ENCODE measurements around the gene BIVM. TPM values are rescaled to one million over a fixed set of nuclear protein-coding genes. Genes with fewer than 3 reads are reported as not detected.
A peak's percentile ranks its signal among the peaks of the same experiment; 100 is the strongest.
"Not testable (repeated sequence)": the region's sequence is repeated elsewhere in the genome, so short reads cannot be mapped to it uniquely, and the experiment has no call there.

BIVM gene
- total and polyA plus RNA-seq, 3 experiments from 2014 or later, result 14.2 to 16.0 (median 14.6) TPM

GRCh38 chr13:102774591-102775520 lies 24.1 kb upstream of the BIVM start:
- Histone ChIP-seq H3K36me3 (ENCODE audit: insufficient read depth, low read length) (no peaks in the 10 kb centered on the region), H3K27ac (ENCODE audit: low read depth, low read length) (no peak overlapping the region), H3K4me3 (ENCODE audit: low read length) (no peak overlapping the region), H3K27me3 (ENCODE audit: insufficient read depth, low read length, poor library complexity, severe bottlenecking) (no peaks in the 10 kb centered on the region), H3K4me1 (ENCODE audit: insufficient read depth, low read length) (peaks cover 18% of the 10 kb centered on the region), H3K9me3 (ENCODE audit: low read length) (no peaks in the 10 kb centered on the region)
- Mint-ChIP-seq H3K4me3 (peak overlapping the region; percentile 88 to 96 (median 92)), H3K27ac (peak overlapping the region in 7 of 8 donors; percentile 34 to 98 (median 82)), H3K27me3 (peaks cover 0 to 3% of the 10 kb centered on the region in 2 donors), H3K9me3 (no peaks in the 10 kb centered on the region), H3K36me3 (peaks cover 0 to 3% (median 0%) of the 10 kb centered on the region in 3 donors), H3K4me1 (peaks cover 46 to 60% (median 58%) of the 10 kb centered on the region in 3 donors)
- ChIA-PET POLR2A (interaction anchor here (1.1 to 2.6 kb wide), 3 partner anchors 25 to 179 kb away, joined by 9 to 28 read pairs (median 21); partner anchors contain the start of genes ERCC5 and TPP2), CTCF (interaction anchor here (0.9 to 4.1 kb wide), 5 partner anchors 11 to 195 kb away, joined by 3 to 28 read pairs (median 6); partner anchors contain the start of genes BIVM, ERCC5 and POGLUT2)
- DNase-seq, result no peak

- Mint-ChIP-seq H3K27me3 (peaks cover 0 to 3% of the 10 kb centered on the region in 2 donors), H3K4me1 (peaks cover 44 to 60% (median 58%) of the 10 kb centered on the region in 3 donors), H3K9me3 (no peaks in the 10 kb centered on the region), H3K36me3 (peaks cover 0 to 4% (median 3%) of the 10 kb centered on the region in 3 donors), H3K4me3 (no peak overlapping the region), H3K27ac (peak overlapping the region in 1 of 8 donors; percentile 72)
- ChIA-PET CTCF (interaction anchor here (1.5 kb wide), 1 partner anchor 180 kb away, joined by 3 read pairs; the partner anchor contains the start of gene TPP2), POLR2A (interaction anchor here (0.5 kb wide), 1 partner anchor 171 kb away, joined by 5 read pairs; no protein-coding TSS in a partner anchor)
- H3K4me1 ChIP-seq (ENCODE audit: insufficient read depth, low read length), result peaks cover 22% of the 10 kb centered on the region
- no peaks in the 10 kb centered on the region for H3K27me3 ChIP-seq (ENCODE audit: insufficient read depth, low read length, poor library complexity, severe bottlenecking)
- no peaks in the 10 kb centered on the region for H3K36me3 ChIP-seq (ENCODE audit: insufficient read depth, low read length)
- no peak overlapping the region for H3K4me3 ChIP-seq (ENCODE audit: low read length)
- H3K9me3 ChIP-seq (ENCODE audit: low read length), result no peaks in the 10 kb centered on the region
- H3K27ac ChIP-seq (ENCODE audit: low read depth, low read length), result no peak overlapping the region
- DNase-seq, result no peak
These were observed 22.6 kb upstream of the BIVM start for GRCh38 chr13:102776271-102776670.

- Histone ChIP-seq H3K27me3 (ENCODE audit: insufficient read depth, low read length, poor library complexity, severe bottlenecking) (no peaks in the 10 kb centered on the region), H3K4me1 (ENCODE audit: insufficient read depth, low read length) (peaks cover 22% of the 10 kb centered on the region), H3K4me3 (ENCODE audit: low read length) (no peak overlapping the region), H3K36me3 (ENCODE audit: insufficient read depth, low read length) (no peaks in the 10 kb centered on the region), H3K9me3 (ENCODE audit: low read length) (no peaks in the 10 kb centered on the region), H3K27ac (ENCODE audit: low read depth, low read length) (no peak overlapping the region)
- H3K27ac Mint-ChIP-seq, result no peak overlapping the region
- H3K4me1 Mint-ChIP-seq, result peaks cover 36 to 45% (median 45%) of the 10 kb centered on the region in 3 donors
- H3K4me3 Mint-ChIP-seq, result no peak overlapping the region
- CTCF ChIA-PET, result no interaction called here
- H3K9me3 Mint-ChIP-seq, result no peaks in the 10 kb centered on the region
- peaks cover 0 to 1% of the 10 kb centered on the region in 2 donors for H3K27me3 Mint-ChIP-seq
- POLR2A ChIA-PET, result no interaction called here
- DNase-seq, result no peak
- peaks cover 0 to 5% (median 3%) of the 10 kb centered on the region in 3 donors for H3K36me3 Mint-ChIP-seq
These were observed 21.2 kb upstream of the BIVM start for GRCh38 chr13:102777736-102778135.

- peak overlapping the region; percentile 12 to 72 (median 55) for H3K4me3 Mint-ChIP-seq
- Histone ChIP-seq H3K4me1 (ENCODE audit: insufficient read depth, low read length) (peaks cover 17% of the 10 kb centered on the region), H3K27ac (ENCODE audit: low read depth, low read length) (no peak overlapping the region), H3K36me3 (ENCODE audit: insufficient read depth, low read length) (no peaks in the 10 kb centered on the region), H3K27me3 (ENCODE audit: insufficient read depth, low read length, poor library complexity, severe bottlenecking) (no peaks in the 10 kb centered on the region), H3K9me3 (ENCODE audit: low read length) (no peaks in the 10 kb centered on the region), H3K4me3 (ENCODE audit: low read length) (peak overlapping the region; percentile 37)
- no peaks in the 10 kb centered on the region for H3K9me3 Mint-ChIP-seq
- peak in 2 of 5 donors; percentile 17 to 44 for DNase-seq
- peaks cover 29 to 40% (median 34%) of the 10 kb centered on the region in 3 donors for H3K4me1 Mint-ChIP-seq
- peak overlapping the region; percentile 48 to 95 (median 92) for H3K27ac Mint-ChIP-seq
- peaks cover 0 to 5% (median 0%) of the 10 kb centered on the region in 3 donors for H3K36me3 Mint-ChIP-seq
- CTCF ChIA-PET, result no interaction called here
- POLR2A ChIA-PET, result interaction anchor here (0.8 to 1.0 kb wide), 2 partner anchors 20 to 66 kb away, joined by 4 read pairs; partner anchors contain the start of gene ERCC5
- no peaks in the 10 kb centered on the region for H3K27me3 Mint-ChIP-seq
These were observed 19.3 kb upstream of the BIVM start for GRCh38 chr13:102779436-102780159.

- peaks cover 17% of the 10 kb centered on the region for H3K4me1 ChIP-seq (ENCODE audit: insufficient read depth, low read length)
- H3K36me3 ChIP-seq (ENCODE audit: insufficient read depth, low read length); POLR2A ChIA-PET; CTCF ChIA-PET; H3K27me3 ChIP-seq (ENCODE audit: insufficient read depth, low read length, poor library complexity, severe bottlenecking); H3K27ac ChIP-seq (ENCODE audit: low read depth, low read length); H3K4me3 ChIP-seq (ENCODE audit: low read length); H3K36me3 Mint-ChIP-seq; H3K4me3 Mint-ChIP-seq; H3K9me3 Mint-ChIP-seq; DNase-seq; H3K9me3 ChIP-seq (ENCODE audit: low read length); H3K27me3 Mint-ChIP-seq: not testable (repeated sequence)
- peaks cover 24 to 35% (median 32%) of the 10 kb centered on the region in 3 donors for H3K4me1 Mint-ChIP-seq
- H3K27ac Mint-ChIP-seq, result peak overlapping the region in 4 of 8 donors; percentile 4 to 71 (median 24)
These were observed 18.3 kb upstream of the BIVM start for GRCh38 chr13:102780656-102781055.

GRCh38 chr13:102781591-102781990 lies 17.3 kb upstream of the BIVM start:
- H3K9me3 ChIP-seq (ENCODE audit: low read length), result no peaks in the 10 kb centered on the region
- no peaks in the 10 kb centered on the region for H3K36me3 ChIP-seq (ENCODE audit: insufficient read depth, low read length)
- Mint-ChIP-seq H3K27ac (no peak overlapping the region), H3K36me3 (peaks cover 0 to 5% (median 2%) of the 10 kb centered on the region in 3 donors), H3K27me3 (no peaks in the 10 kb centered on the region), H3K4me3 (no peak overlapping the region), H3K4me1 (peaks cover 24 to 35% (median 32%) of the 10 kb centered on the region in 3 donors), H3K9me3 (no peaks in the 10 kb centered on the region)
- ChIA-PET CTCF (interaction anchor here (0.9 kb wide), 1 partner anchor 19 kb away, joined by 3 read pairs; no protein-coding TSS in a partner anchor), POLR2A (no interaction called here)
- H3K27ac ChIP-seq (ENCODE audit: low read depth, low read length), result no peak overlapping the region
- DNase-seq, result no peak
- no peaks in the 10 kb centered on the region for H3K27me3 ChIP-seq (ENCODE audit: insufficient read depth, low read length, poor library complexity, severe bottlenecking)
- H3K4me1 ChIP-seq (ENCODE audit: insufficient read depth, low read length), result peaks cover 17% of the 10 kb centered on the region
- H3K4me3 ChIP-seq (ENCODE audit: low read length), result no peak overlapping the region

- Histone ChIP-seq H3K27ac (ENCODE audit: low read depth, low read length) (no peak overlapping the region), H3K27me3 (ENCODE audit: insufficient read depth, low read length, poor library complexity, severe bottlenecking) (no peaks in the 10 kb centered on the region), H3K4me3 (ENCODE audit: low read length) (no peak overlapping the region), H3K36me3 (ENCODE audit: insufficient read depth, low read length) (no peaks in the 10 kb centered on the region), H3K4me1 (ENCODE audit: insufficient read depth, low read length) (peaks cover 8% of the 10 kb centered on the region), H3K9me3 (ENCODE audit: low read length) (no peaks in the 10 kb centered on the region)
- H3K4me1 Mint-ChIP-seq, result peaks cover 10 to 19% (median 19%) of the 10 kb centered on the region in 3 donors
- no peaks in the 10 kb centered on the region for H3K9me3 Mint-ChIP-seq
- peak overlapping the region in 1 of 8 donors; percentile 18 for H3K27ac Mint-ChIP-seq
- CTCF ChIA-PET, result interaction anchor here (2.9 kb wide), 1 partner anchor 15 kb away, joined by 7 read pairs; no protein-coding TSS in a partner anchor
- H3K36me3 Mint-ChIP-seq, result peaks cover 3 to 10% (median 8%) of the 10 kb centered on the region in 3 donors
- DNase-seq, result no peak
- no peak overlapping the region for H3K4me3 Mint-ChIP-seq
- no peaks in the 10 kb centered on the region for H3K27me3 Mint-ChIP-seq
- POLR2A ChIA-PET, result no interaction called here
These were observed 14.4 kb upstream of the BIVM start for GRCh38 chr13:102784483-102784882.
